ENCODE measurements around the gene GOLGA8J.
"Not testable (repeated sequence)": the region's sequence is repeated elsewhere in the genome, so short reads cannot be mapped to it uniquely, and the experiment has no call there.

GOLGA8J gene, protein sequence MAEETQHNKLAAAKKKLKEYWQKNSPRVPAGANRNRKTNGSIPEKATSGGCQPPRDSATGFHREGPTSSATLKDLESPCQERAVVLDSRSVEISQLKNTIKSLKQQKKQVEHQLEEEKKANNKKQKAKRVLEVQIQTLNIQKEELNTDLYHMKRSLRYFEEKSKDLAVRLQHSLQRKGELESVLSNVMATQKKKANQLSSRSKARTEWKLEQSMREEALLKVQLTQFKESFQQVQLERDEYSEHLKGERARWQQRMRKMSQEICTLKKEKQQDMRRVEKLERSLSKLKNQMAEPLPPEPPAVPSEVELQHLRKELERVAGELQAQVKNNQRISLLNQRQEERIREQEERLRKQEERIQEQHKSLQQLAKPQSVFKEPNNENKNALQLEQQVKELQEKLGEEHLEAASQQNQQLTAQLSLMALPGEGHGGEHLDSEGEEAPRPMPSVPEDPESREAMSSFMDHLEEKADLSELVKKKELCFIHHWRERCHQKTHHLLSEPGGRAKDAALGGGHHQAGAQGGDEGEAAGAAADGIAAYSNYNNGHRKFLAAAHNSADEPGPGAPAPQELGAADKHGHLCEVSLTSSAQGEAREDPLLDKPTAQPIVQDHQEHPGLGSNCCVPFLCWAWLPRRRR

DNA sequence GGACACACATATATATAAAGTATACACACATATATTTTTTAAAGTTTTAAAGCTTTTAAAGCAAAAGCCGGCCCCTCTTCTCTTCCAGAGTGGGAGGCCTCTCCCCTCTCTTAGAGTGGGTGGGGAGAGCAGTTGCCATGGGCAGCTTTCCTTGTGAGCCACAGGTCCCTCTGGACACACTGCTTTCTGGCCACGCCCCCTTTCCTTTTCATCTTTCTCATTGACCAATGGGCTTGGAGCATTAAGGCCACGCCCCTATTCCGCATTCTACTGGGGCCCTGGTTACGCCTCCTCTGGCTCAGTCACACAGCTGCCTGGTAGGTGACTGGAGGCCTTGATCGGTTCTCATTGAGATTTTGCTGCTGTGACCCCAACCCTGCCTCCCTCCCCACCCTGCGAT lies at the start of gene GOLGA8J:
GOLGA8J (plus strand) TSS at position 301 of the 400 bp plus-strand sequence; CDS start at position 399, 98 bp downstream.
- not testable (repeated sequence) for H3K36me3 ChIP-seq (ENCODE audit: low read length)

GRCh38 chr15:30033211-30033610 lies 49.5 kb upstream of the GOLGA8J start:
- Histone ChIP-seq H3K9me2 (replicated peaks; ENCODE audit: insufficient read depth, low read length) (no peaks in the 10 kb centered on the region; the same call in 1 of the 2 replicates), H3K4me2 (ENCODE audit: low read depth, low read length, poor library complexity, severe bottlenecking) (no peak overlapping the region), H3F3A (ENCODE audit: insufficient read depth) (no peaks in the 10 kb centered on the region), H3K9ac (ENCODE audit: low read length) (no peak overlapping the region), H3K79me2 (ENCODE audit: insufficient read depth, low read length) (no peaks in the 10 kb centered on the region), H3K27me3 (ENCODE audit: low read length) (no peaks in the 10 kb centered on the region), H4K20me1 (ENCODE audit: low read depth, low read length) (no peaks in the 10 kb centered on the region), H3K4me3 (ENCODE audit: insufficient read depth, low read length, poor library complexity, severe bottlenecking) (no peak overlapping the region), H3K27ac (ENCODE audit: low read depth, low read length) (no peak overlapping the region), H3K36me3 (ENCODE audit: low read length) (no peaks in the 10 kb centered on the region), H3K9me3 (ENCODE audit: insufficient read depth, low read length) (no peaks in the 10 kb centered on the region), H2AFZ (ENCODE audit: low read depth, low read length, severe bottlenecking) (no peak overlapping the region)
- TF ChIP-seq EZH2phosphoT487 (conservative IDR thresholded peaks at IDR 0.05; ENCODE audit: low read length) (no peak), CTCF (IDR thresholded peaks at IDR 0.05; ENCODE audit: insufficient read depth, low read length, poor library complexity, severe bottlenecking) (no peak)

More for the DNA sequence above, at the start of gene GOLGA8J:
- H3K4me2 ChIP-seq (ENCODE audit: low read depth, low read length, poor library complexity, severe bottlenecking); H3K9ac ChIP-seq (ENCODE audit: low read length); H3K27ac ChIP-seq (ENCODE audit: low read depth, low read length); H3K79me2 ChIP-seq (ENCODE audit: insufficient read depth, low read length); H3K27me3 ChIP-seq (ENCODE audit: low read length); H3K4me3 ChIP-seq (ENCODE audit: insufficient read depth, low read length, poor library complexity, severe bottlenecking); H3F3A ChIP-seq (ENCODE audit: insufficient read depth); H4K20me1 ChIP-seq (ENCODE audit: low read depth, low read length); H3K9me2 ChIP-seq (replicated peaks; ENCODE audit: insufficient read depth, low read length); H3K9me3 ChIP-seq (ENCODE audit: insufficient read depth, low read length); H2AFZ ChIP-seq (ENCODE audit: low read depth, low read length, severe bottlenecking): not testable (repeated sequence)

- no peaks in the 10 kb centered on the region for H3K36me3 ChIP-seq (ENCODE audit: low read length)
- TF ChIP-seq CTCF (IDR thresholded peaks at IDR 0.05; ENCODE audit: insufficient read depth, low read length, poor library complexity, severe bottlenecking) (no peak), EZH2phosphoT487 (conservative IDR thresholded peaks at IDR 0.05; ENCODE audit: low read length) (no peak)
- no peak overlapping the region for H3K27ac ChIP-seq (ENCODE audit: low read depth, low read length)
- H3K4me2 ChIP-seq (ENCODE audit: low read depth, low read length, poor library complexity, severe bottlenecking): no peak overlapping the region
- no peak overlapping the region for H2AFZ ChIP-seq (ENCODE audit: low read depth, low read length, severe bottlenecking)
- H4K20me1 ChIP-seq (ENCODE audit: low read depth, low read length): no peaks in the 10 kb centered on the region
- H3K4me3 ChIP-seq (ENCODE audit: insufficient read depth, low read length, poor library complexity, severe bottlenecking): no peak overlapping the region
- no peaks in the 10 kb centered on the region for H3K9me3 ChIP-seq (ENCODE audit: insufficient read depth, low read length)
- no peaks in the 10 kb centered on the region for H3K27me3 ChIP-seq (ENCODE audit: low read length)
- no peaks in the 10 kb centered on the region; the same call in 1 of the 2 replicates for H3K9me2 ChIP-seq (replicated peaks; ENCODE audit: insufficient read depth, low read length)
- no peaks in the 10 kb centered on the region for H3K79me2 ChIP-seq (ENCODE audit: insufficient read depth, low read length)
- no peak overlapping the region for H3K9ac ChIP-seq (ENCODE audit: low read length)
- H3F3A ChIP-seq (ENCODE audit: insufficient read depth): no peaks in the 10 kb centered on the region
Measured at GRCh38 chr15:30033763-30034162, 49.0 kb upstream of the GOLGA8J start.

All from SU-DHL-6 (cell line).